Stimulated activated CD4-positive, alpha-beta T cell treated with anti-CD3 and anti-CD28 coated beads, TNF-alpha, amount 100 ng/mL, for 1 hour (primary cell): Measurements from ENCODE around the gene SMIM10L2A.
"Not testable (repeated sequence)": the region's sequence is repeated elsewhere in the genome, so short reads cannot be mapped to it uniquely, and the experiment has no call there.

ENCODE experiments used
- DNase-seq, 3 donors: peaks; one replicate each; pipeline ENCODE4 v3.0.0-alpha.2; 2020; ENCODE audit warnings: low read depth in 3 of 3, low spot score in 1 of 3

Gene SMIM10L2A

DNA sequence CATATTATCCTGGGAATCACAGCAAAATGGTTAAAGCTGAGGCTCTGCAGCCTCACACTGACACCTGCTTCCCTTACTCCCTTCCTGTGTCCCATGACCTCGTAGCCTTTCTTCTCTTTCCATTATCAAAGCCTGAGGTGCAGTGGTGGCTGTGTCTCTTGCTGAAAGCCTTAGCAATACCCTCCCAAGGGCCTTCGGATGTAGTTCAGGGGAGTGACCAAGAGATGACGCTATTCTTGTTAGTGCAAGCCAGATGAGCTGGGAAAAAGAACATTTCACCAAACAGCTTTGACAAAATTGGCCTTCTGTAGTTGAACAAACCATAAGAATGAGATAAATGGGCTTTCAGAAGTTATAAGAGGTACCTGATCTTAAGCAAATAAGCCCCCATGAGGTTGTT, 31.6 kb downstream of the SMIM10L2A start:
- DNase-seq = no peak

DNA sequence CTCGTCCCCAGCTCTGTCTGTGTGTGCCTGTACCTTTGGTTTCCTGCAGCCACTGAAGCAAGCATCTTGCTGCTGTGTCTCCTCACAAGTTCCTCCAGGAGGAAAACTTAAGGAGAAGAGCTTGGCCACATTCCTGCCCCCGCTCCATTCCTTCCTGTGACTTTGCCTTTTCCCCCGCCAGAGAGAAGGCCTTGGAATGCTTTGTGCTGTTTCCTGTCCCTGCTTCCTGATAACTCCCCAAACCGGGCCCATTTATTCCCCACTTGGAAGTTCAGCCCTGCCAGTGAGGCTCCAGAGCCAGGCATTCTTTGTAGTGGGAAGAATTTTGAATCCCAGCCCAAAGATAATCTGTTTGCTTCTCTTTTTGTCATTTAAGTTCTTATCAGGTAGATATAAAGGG, 33.1 kb downstream of the SMIM10L2A start:
- DNase-seq = no peak

DNA sequence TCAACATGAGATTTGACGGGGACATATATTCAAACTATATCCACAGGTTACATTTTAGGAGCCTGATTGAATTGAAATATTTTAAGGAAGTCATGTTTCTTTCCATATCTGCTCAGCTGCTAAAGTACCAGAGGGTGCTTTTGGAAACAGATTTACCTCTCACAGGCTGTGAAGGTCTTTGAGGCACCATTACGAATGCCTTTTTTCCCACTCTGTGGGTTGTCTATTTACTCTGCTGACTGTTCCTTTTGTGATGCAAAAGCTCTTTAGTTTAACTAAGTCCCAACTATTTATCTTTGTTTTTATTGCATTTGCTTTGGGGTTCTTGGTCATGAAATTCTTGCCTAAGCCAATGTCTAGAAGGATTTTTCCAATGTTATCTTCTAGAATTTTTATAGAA, 40.0 kb downstream of the SMIM10L2A start:
- not testable (repeated sequence) for DNase-seq

DNA sequence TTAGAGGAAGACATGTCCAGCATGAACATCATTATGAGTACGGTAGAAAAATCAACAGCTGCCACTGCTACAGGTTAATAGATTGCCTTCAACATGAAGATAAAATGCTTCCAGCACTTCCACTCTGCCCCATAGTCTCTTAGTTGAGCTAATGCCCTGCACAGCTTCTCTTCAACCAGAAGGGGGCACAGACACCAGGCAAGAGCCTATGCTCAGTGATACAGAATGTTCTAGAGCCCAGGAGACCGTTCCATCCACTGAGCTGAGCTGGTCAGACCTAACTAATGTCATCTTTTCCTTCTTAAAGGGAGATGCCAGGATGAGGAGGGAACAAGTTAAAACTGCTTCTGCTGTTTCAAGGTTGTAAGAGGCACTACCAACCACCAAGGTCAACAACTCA, 42.2 kb downstream of the SMIM10L2A start:
- DNase-seq = no peak

DNA sequence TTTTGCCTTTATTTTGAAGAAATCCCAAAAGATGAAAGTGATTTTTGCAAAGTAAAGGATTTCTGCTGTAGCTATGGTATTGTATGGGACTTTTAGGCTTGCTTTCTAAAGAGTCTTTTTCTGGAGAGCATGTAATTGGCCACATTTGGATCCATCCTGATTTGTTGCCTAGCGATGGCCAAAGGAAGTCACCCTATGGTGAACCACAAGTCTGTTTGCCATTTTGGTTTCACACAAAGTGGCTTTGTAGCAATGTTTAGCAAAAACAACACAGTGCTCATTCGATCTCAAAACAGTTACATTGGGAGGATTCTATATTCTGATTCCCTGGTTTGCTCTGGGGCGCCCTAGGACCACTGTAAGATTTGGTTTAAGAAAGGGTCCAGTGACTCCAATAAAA, 54.6 kb downstream of the SMIM10L2A start:
- DNase-seq = no peak

DNA sequence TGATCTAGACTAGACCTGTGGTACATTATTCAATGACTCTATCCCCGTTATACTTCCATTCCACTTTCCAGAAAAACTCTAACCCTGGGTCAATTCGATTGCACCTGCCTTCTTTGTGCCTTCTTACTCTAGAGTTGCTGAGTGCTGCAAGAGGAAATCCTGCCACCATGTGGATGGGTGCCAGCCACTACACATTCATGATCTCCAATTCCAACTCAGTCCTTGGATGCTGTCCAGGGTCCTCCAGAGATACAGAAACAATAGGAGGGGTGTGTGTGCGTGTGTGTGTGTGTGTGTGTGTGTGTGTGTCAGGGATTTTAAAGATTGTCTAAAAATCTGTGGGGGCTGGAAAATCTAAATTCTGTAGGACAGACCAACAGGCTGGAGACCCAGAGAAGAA, 55.8 kb downstream of the SMIM10L2A start:
- peak in 2 of 3 donors; percentile 0 to 11 for DNase-seq
